Hematopoietic multipotent progenitor cell treated with erythropoietin and hydrocortisone succinate and interleukin-3 and kit ligand, for 6 days (in vitro differentiated cells): Measurements from ENCODE around the gene CADM1.

Source experiments
- DNase-seq: peaks from one replicate; pipeline ENCODE4 v3.0.0-alpha.2; 2015

CADM1 gene

GRCh38 chr11:115347106-115347505 is 157.1 kb downstream of the CADM1 start:
- no peak for DNase-seq

- no peak for DNase-seq
These were observed 158.4 kb downstream of the CADM1 start for GRCh38 chr11:115345840-115346239.

GRCh38 chr11:115345361-115345760 is 158.9 kb downstream of the CADM1 start:
- DNase-seq: no peak

GRCh38 chr11:115344846-115345245 is 159.4 kb downstream of the CADM1 start:
- no peak for DNase-seq

- no peak for DNase-seq
These were observed 162.1 kb downstream of the CADM1 start for GRCh38 chr11:115342142-115342541.

GRCh38 chr11:115340874-115341273 is 163.3 kb downstream of the CADM1 start:
- no peak for DNase-seq

- DNase-seq: no peak
These were observed 165.7 kb downstream of the CADM1 start for GRCh38 chr11:115338476-115338875.

GRCh38 chr11:115334932-115335788 is 169.1 kb downstream of the CADM1 start:
- DNase-seq: peak; percentile 48

GRCh38 chr11:115333949-115334348 is 170.3 kb downstream of the CADM1 start:
- no peak for DNase-seq

GRCh38 chr11:115333121-115333520 is 171.1 kb downstream of the CADM1 start:
- DNase-seq: no peak

GRCh38 chr11:115330684-115331482 is 173.3 kb downstream of the CADM1 start:
- no peak for DNase-seq

- no peak for DNase-seq
These were observed 177.7 kb downstream of the CADM1 start for GRCh38 chr11:115326526-115326925.

- DNase-seq: no peak
These were observed 178.7 kb downstream of the CADM1 start for GRCh38 chr11:115325523-115325922.

- DNase-seq: peak; percentile 73
These were observed 179.4 kb downstream of the CADM1 start for GRCh38 chr11:115324581-115325432.

GRCh38 chr11:115322553-115323203 is 181.5 kb downstream of the CADM1 start:
- DNase-seq: no peak

GRCh38 chr11:115321605-115322289 is 182.5 kb downstream of the CADM1 start:
- DNase-seq: no peak

GRCh38 chr11:115317277-115318185 is 186.7 kb downstream of the CADM1 start:
- DNase-seq: no peak

- DNase-seq: no peak
These were observed 187.5 kb downstream of the CADM1 start for GRCh38 chr11:115316696-115317095.

- no peak for DNase-seq
These were observed 189.8 kb downstream of the CADM1 start for GRCh38 chr11:115314330-115314920.

- DNase-seq: no peak
These were observed 190.9 kb downstream of the CADM1 start for GRCh38 chr11:115313224-115313838.
